Activated CD4-positive, alpha-beta T cell treated with anti-CD3 and anti-CD28 coated beads for 4 hours (primary cell): ENCODE measurements around the gene HELZ.
A peak's percentile ranks its signal among the peaks of the same experiment; 100 is the strongest.
"Not testable (repeated sequence)": the region's sequence is repeated elsewhere in the genome, so short reads cannot be mapped to it uniquely, and the experiment has no call there.

Source experiments
- DNase-seq, 2 donors: peaks; one replicate each; pipeline ENCODE4 v3.0.0-alpha.2; 2020

The HELZ gene

GRCh38 chr17:67266496-67266895 is 21.5 kb upstream of the HELZ start:
- no peak for DNase-seq

- no peak for DNase-seq
Observed at GRCh38 chr17:67265436-67266019, 20.5 kb upstream of the HELZ start.

GRCh38 chr17:67262435-67263117 is 17.6 kb upstream of the HELZ start:
- DNase-seq = no peak

GRCh38 chr17:67260170-67260987 is 15.4 kb upstream of the HELZ start:
- DNase-seq = no peak

- no peak for DNase-seq
Observed at GRCh38 chr17:67258821-67259468, 13.9 kb upstream of the HELZ start.

- DNase-seq = no peak
Observed at GRCh38 chr17:67256075-67256732, 11.2 kb upstream of the HELZ start.

- no peak for DNase-seq
Observed at GRCh38 chr17:67253384-67253783, 8.4 kb upstream of the HELZ start.

GRCh38 chr17:67251586-67251985 is 6.6 kb upstream of the HELZ start:
- DNase-seq = not testable (repeated sequence)

- DNase-seq = no peak
Observed at GRCh38 chr17:67248291-67248690, 3.3 kb upstream of the HELZ start.

GRCh38 chr17:67247416-67247900 is 2.5 kb upstream of the HELZ start:
- DNase-seq = no peak

GRCh38 chr17:67246653-67247415 is 1.8 kb upstream of the HELZ start:
- DNase-seq = peak; percentile 34 to 38

- DNase-seq = no peak
Observed at GRCh38 chr17:67246403-67246652, 1.3 kb upstream of the HELZ start.

GRCh38 chr17:67245694-67246402 is 852 bp upstream of the HELZ start:
- DNase-seq = peak; percentile 30 to 41

- DNase-seq = peak; percentile 9 to 28
Observed at GRCh38 chr17:67244431-67245072, 444 bp downstream of the HELZ start.

GRCh38 chr17:67243284-67243683 is 1.7 kb downstream of the HELZ start:
- DNase-seq = no peak

GRCh38 chr17:67241719-67242341 is 3.2 kb downstream of the HELZ start:
- DNase-seq = no peak

GRCh38 chr17:67239597-67239996 is 5.4 kb downstream of the HELZ start:
- no peak for DNase-seq

- no peak for DNase-seq
Observed at GRCh38 chr17:67238991-67239390, 6.0 kb downstream of the HELZ start.

- DNase-seq = no peak
Observed at GRCh38 chr17:67232441-67232840, 12.6 kb downstream of the HELZ start.

GRCh38 chr17:67229109-67229955 is 15.7 kb downstream of the HELZ start:
- no peak for DNase-seq
